ENCODE results near the gene AP5B1.
A peak's percentile ranks its signal among the peaks of the same experiment; 100 is the strongest.

Gene AP5B1

GRCh38 chr11:65790104-65790901, 9.5 kb upstream of the AP5B1 start:
- peak; percentile 36; the same call in 1 of the 2 replicates for TF ChIP-seq GLIS1 (tag by site-specific recombination; IDR thresholded peaks at IDR 0.05)
- no peak for TF ChIP-seq INSM2 (tag by site-specific recombination; IDR thresholded peaks at IDR 0.05)
- Histone ChIP-seq H3K4me3 (ENCODE audit: low read depth, low read length) (no peak overlapping the region), H3K4me1 (ENCODE audit: control insufficient read depth, insufficient read depth, low read length) (no peaks in the 10 kb centered on the region), H3K9me3 (ENCODE audit: control insufficient read depth, insufficient read depth, low read depth, low read length) (no peaks in the 10 kb centered on the region), H3K27ac (ENCODE audit: extremely low read depth, low read depth, low read length) (no peak overlapping the region), H3K36me3 (ENCODE audit: control insufficient read depth in 2 of 2, insufficient read depth in 1 of 2, low read length in 2 of 2) (no peaks in the 10 kb centered on the region)
- ChIA-PET CTCF (interaction anchor here (0.6 to 2.3 kb wide), 4 partner anchors 10 to 79 kb away, joined by 4 to 14 read pairs (median 4); partner anchors contain the start of genes AP5B1 and KAT5), POLR2A (interaction anchor here (0.6 kb wide), 1 partner anchor 17 kb away, joined by 3 read pairs; no protein-coding TSS in a partner anchor)

GRCh38 chr11:65789230-65790103, 8.7 kb upstream of the AP5B1 start:
- no peak overlapping the region for H3K27ac ChIP-seq (ENCODE audit: extremely low read depth, low read depth, low read length)
- no peak for TF ChIP-seq ZNF140 (tag by site-specific recombination; IDR thresholded peaks at IDR 0.05)
- no peak for TF ChIP-seq RBAK (tag by site-specific recombination; IDR thresholded peaks at IDR 0.05)
- no peak for TF ChIP-seq ZNF19 (tag by site-specific recombination; IDR thresholded peaks at IDR 0.05; ENCODE audit: low read depth)
- no peak for TF ChIP-seq ZFP69B (tag by site-specific recombination; IDR thresholded peaks at IDR 0.05)
- TF ChIP-seq ZNF280C (tag by site-specific recombination; IDR thresholded peaks at IDR 0.05), result no peak
- TF ChIP-seq ZNF202 (tag by site-specific recombination; IDR thresholded peaks at IDR 0.05; ENCODE audit: borderline replicate concordance), result no peak
- TF ChIP-seq ZNF792 (tag by site-specific recombination; IDR thresholded peaks at IDR 0.05), result no peak
- TF ChIP-seq ZBTB1 (tag by site-specific recombination; IDR thresholded peaks at IDR 0.05), result no peak
- no peak for TF ChIP-seq ZNF585B (tag by site-specific recombination; IDR thresholded peaks at IDR 0.05)
- TF ChIP-seq ZNF645 (tag by site-specific recombination; IDR thresholded peaks at IDR 0.05), result no peak
- TF ChIP-seq ZNF704 (tag by site-specific recombination; IDR thresholded peaks at IDR 0.05), result no peak
- TF ChIP-seq ZBTB48 (tag by site-specific recombination; IDR thresholded peaks at IDR 0.05), result no peak
- no peak for TF ChIP-seq ZNF10 (tag by site-specific recombination; IDR thresholded peaks at IDR 0.05)
- TF ChIP-seq ZNF621 (tag by site-specific recombination; IDR thresholded peaks at IDR 0.05), result no peak
- no peaks in the 10 kb centered on the region for H3K4me1 ChIP-seq (ENCODE audit: control insufficient read depth, insufficient read depth, low read length)
- H3K4me3 ChIP-seq (ENCODE audit: low read depth, low read length), result no peak overlapping the region
- H3K36me3 ChIP-seq (ENCODE audit: control insufficient read depth in 2 of 2, insufficient read depth in 1 of 2, low read length in 2 of 2), result no peaks in the 10 kb centered on the region
- ChIA-PET POLR2A (interaction anchor here (0.6 kb wide), 2 partner anchors 16 to 119 kb away, joined by 3 read pairs; no protein-coding TSS in a partner anchor), CTCF (interaction anchor here (0.6 to 2.3 kb wide), 7 partner anchors 9 to 262 kb away, joined by 3 to 14 read pairs (median 5); partner anchors contain the start of gene AP5B1)
- H3K9me3 ChIP-seq (ENCODE audit: control insufficient read depth, insufficient read depth, low read depth, low read length), result no peaks in the 10 kb centered on the region

All from HEK293 (cell line).